GM21825 (cell line): ENCODE data around the gene RPH3AL.
"Not testable (repeated sequence)": the region's sequence is repeated elsewhere in the genome, so short reads cannot be mapped to it uniquely, and the experiment has no call there.

Experiments used
- ATAC-seq: cut with Tn5 transposase; IDR thresholded peaks from one replicate; pipeline ENCODE4 v1.9.1; 2021; ENCODE audit warnings: mild to moderate bottlenecking, moderate library complexity; ENCODE audit not compliant: unreplicated experiment

The RPH3AL gene

GRCh38 chr17:379531-380465 is 27.2 kb upstream of the RPH3AL start:
- ATAC-seq: no peak

- ATAC-seq: no peak
Measured at GRCh38 chr17:378068-378467, 25.5 kb upstream of the RPH3AL start.

GRCh38 chr17:376936-377863 is 24.6 kb upstream of the RPH3AL start:
- no peak for ATAC-seq

GRCh38 chr17:373613-374230 is 21.1 kb upstream of the RPH3AL start:
- no peak for ATAC-seq

- no peak for ATAC-seq
Measured at GRCh38 chr17:372157-373152, 19.8 kb upstream of the RPH3AL start.

- no peak for ATAC-seq
Measured at GRCh38 chr17:371583-371982, 19.0 kb upstream of the RPH3AL start.

GRCh38 chr17:367656-368055 is 15.0 kb upstream of the RPH3AL start:
- ATAC-seq: not testable (repeated sequence)

- not testable (repeated sequence) for ATAC-seq
Measured at GRCh38 chr17:366657-367615, 14.3 kb upstream of the RPH3AL start.

- ATAC-seq: no peak
Measured at GRCh38 chr17:364766-365165, 12.2 kb upstream of the RPH3AL start.

- ATAC-seq: no peak
Measured at GRCh38 chr17:364308-364707, 11.7 kb upstream of the RPH3AL start.

GRCh38 chr17:362721-363120 is 10.1 kb upstream of the RPH3AL start:
- no peak for ATAC-seq

- no peak for ATAC-seq
Measured at GRCh38 chr17:360092-360750, 7.6 kb upstream of the RPH3AL start.

- no peak for ATAC-seq
Measured at GRCh38 chr17:358491-359151, 6.0 kb upstream of the RPH3AL start.

GRCh38 chr17:357644-358043 is 5.0 kb upstream of the RPH3AL start:
- ATAC-seq: no peak

- no peak for ATAC-seq
Measured at GRCh38 chr17:356671-357434, 4.2 kb upstream of the RPH3AL start.

GRCh38 chr17:354651-355556 is 2.3 kb upstream of the RPH3AL start:
- no peak for ATAC-seq
